K562 (cell line): Measurements from ENCODE around the gene METTL23. TPM values are rescaled to one million over a fixed set of nuclear protein-coding genes. Genes with fewer than 3 reads are reported as not detected.

Experiments used
- CC2D1A ChIP-seq: fragments of 450-650 bp; IDR thresholded peaks from 2 replicates; pipeline ENCODE4 v1.6.1; 2017; ENCODE audit warnings: mild to moderate bottlenecking
- CREB3L1 ChIP-seq: fragments of 450-650 bp; IDR thresholded peaks from 2 replicates; pipeline ENCODE4 v1.6.1; 2014; ENCODE audit warnings: low read depth, mild to moderate bottlenecking, moderate library complexity, borderline replicate concordance
- E2F6 ChIP-seq, 2 experiments: IDR thresholded peaks; 2 replicates each; pipeline ENCODE4 v1.6.1; 2011; ENCODE audit warnings: borderline replicate concordance in 1 of 2, control low read depth in 1 of 2, low read depth in 1 of 2, low read length in 1 of 2, mild to moderate bottlenecking in 1 of 2, mixed read lengths in 1 of 2, moderate library complexity in 1 of 2; ENCODE audit not compliant: insufficient read depth in 1 of 2, insufficient read length in 1 of 2, poor library complexity in 1 of 2, severe bottlenecking in 1 of 2; ENCODE audit errors: extremely low read depth in 1 of 2
- ETV6 ChIP-seq, 3 experiments: fragments of 150-350 bp in 1 of 3; sonication (generic) in 1 of 3; formaldehyde crosslinking in 1 of 3; IDR thresholded peaks; 2 replicates each; pipeline versions ENCODE4 v1.6.1 to v1.8.0; 2014 to 2022; ENCODE audit warnings: borderline replicate concordance in 2 of 3, low read depth in 2 of 3, antibody characterized with exemption in 1 of 3, low read length in 1 of 3, mild to moderate bottlenecking in 1 of 3, missing genetic modification reagents in 1 of 3
- FOXK2 ChIP-seq, 2 experiments: fragments of 450-650 bp; IDR thresholded peaks in 1 of 2; conservative IDR thresholded peaks in 1 of 2; 2 replicates each; pipeline ENCODE4 v1.6.1; 2016; ENCODE audit warnings: low read depth in 2 of 2, mild to moderate bottlenecking in 1 of 2
- JUND ChIP-seq, 2 experiments: IDR thresholded peaks; 2 replicates in 1 of 2; 3 replicates in 1 of 2; pipeline ENCODE4 v1.6.1; 2011; ENCODE audit warnings: borderline replicate concordance in 2 of 2, low read depth in 2 of 2, low read length in 2 of 2, improper control_type of control experiment in 1 of 2, missing biosample characterization in 1 of 2, missing genetic modification characterization in 1 of 2, missing genetic modification reagents in 1 of 2
- KDM4B ChIP-seq, 2 experiments: fragments of 450-650 bp in 1 of 2; sonication (generic) in 1 of 2; IDR thresholded peaks; 2 replicates each; pipeline ENCODE4 v1.6.1; 2016 to 2017; ENCODE audit warnings: borderline replicate concordance in 2 of 2, antibody characterized with exemption in 1 of 2, low read depth in 1 of 2, mild to moderate bottlenecking in 1 of 2
- NR1H2 ChIP-seq: sonication (generic); formaldehyde crosslinking; IDR thresholded peaks from 2 replicates; pipeline ENCODE4 v1.4.0; 2020; ENCODE audit warnings: mild to moderate bottlenecking, missing genetic modification reagents
- RBM17 ChIP-seq: fragments of 200-400 bp; formaldehyde crosslinking; IDR thresholded peaks from 2 replicates; pipeline ENCODE4 v1.6.1; 2017; ENCODE audit warnings: low read depth, mild to moderate bottlenecking, low read length, borderline replicate concordance
- SIX5 ChIP-seq, 2 experiments: IDR thresholded peaks; 2 replicates each; pipeline ENCODE4 v1.6.1; 2011; ENCODE audit warnings: low read length in 2 of 2, borderline replicate concordance in 1 of 2, low read depth in 1 of 2, mild to moderate bottlenecking in 1 of 2, moderate library complexity in 1 of 2; ENCODE audit not compliant: insufficient read depth in 1 of 2
- SRF ChIP-seq, 2 experiments: fragments of 250-450, 450-650 bp in 1 of 2; sonication (Bioruptor Pico) in 1 of 2; sonication (generic) in 1 of 2; formaldehyde crosslinking; IDR thresholded peaks; 2 replicates each; pipeline versions ENCODE4 v1.5.0 to v1.5.1; 2020 to 2022; ENCODE audit warnings: mild to moderate bottlenecking in 1 of 2, missing genetic modification reagents in 1 of 2
- STAG1 ChIP-seq: sonication (generic); formaldehyde crosslinking; IDR thresholded peaks from 2 replicates; pipeline ENCODE4 v1.5.0; 2020; ENCODE audit warnings: missing genetic modification reagents, borderline replicate concordance
- ZNF592 ChIP-seq: fragments of 450-650 bp; IDR thresholded peaks from 2 replicates; pipeline ENCODE4 v1.6.1; 2017; ENCODE audit warnings: antibody characterized with exemption, mild to moderate bottlenecking
- polyA plus RNA-seq, 8 experiments: library from polyadenylated mRNA; depleted of rRNA in 4 of 8; stranded (reverse) in 5 of 8; unstranded in 3 of 8; fragments of >200 nt; fragmentation: Nextera tagmentation in 2 of 8; fragmentation: Illumina TruSeq in 1 of 8; extraction: Ambion mirVana in 2 of 8; extraction: Trizol in 1 of 8; gene quantifications; 2 replicates each; pipeline versions ENCODE4 v1.2.1 to v1.2.3, GENCODE V29; 2011 to 2014; ENCODE audit warnings: inconsistent platforms in 1 of 8, missing spikeins in 1 of 8
- total RNA-seq, 7 experiments: library from RNA; depleted of rRNA in 6 of 7; stranded (reverse); fragments of >200 nt in 6 of 7; fragmentation: Illumina TruSeq in 2 of 7; extraction: Trizol in 2 of 7; gene quantifications; 2 replicates each; pipeline versions ENCODE4 v1.2.1 to v1.2.3, GENCODE V29; 2011 to 2021; ENCODE audit warnings: low replicate concordance in 1 of 7
- TF ChIP-seq, protein P1 (sequence below): IDR thresholded peaks from 2 replicates; pipeline ENCODE4 v1.6.1; 2011; ENCODE audit warnings: borderline replicate concordance, low read depth, mild to moderate bottlenecking, moderate library complexity, low read length; ENCODE audit not compliant: insufficient read depth, poor library complexity, severe bottlenecking

The METTL23 gene
- total and polyA plus RNA-seq, 9 of the 15 experiments (the other 6 are each of a cell fraction or from before 2014, with no cell fraction given), result 29.4 to 67.3 (median 41.6) TPM

DNA sequence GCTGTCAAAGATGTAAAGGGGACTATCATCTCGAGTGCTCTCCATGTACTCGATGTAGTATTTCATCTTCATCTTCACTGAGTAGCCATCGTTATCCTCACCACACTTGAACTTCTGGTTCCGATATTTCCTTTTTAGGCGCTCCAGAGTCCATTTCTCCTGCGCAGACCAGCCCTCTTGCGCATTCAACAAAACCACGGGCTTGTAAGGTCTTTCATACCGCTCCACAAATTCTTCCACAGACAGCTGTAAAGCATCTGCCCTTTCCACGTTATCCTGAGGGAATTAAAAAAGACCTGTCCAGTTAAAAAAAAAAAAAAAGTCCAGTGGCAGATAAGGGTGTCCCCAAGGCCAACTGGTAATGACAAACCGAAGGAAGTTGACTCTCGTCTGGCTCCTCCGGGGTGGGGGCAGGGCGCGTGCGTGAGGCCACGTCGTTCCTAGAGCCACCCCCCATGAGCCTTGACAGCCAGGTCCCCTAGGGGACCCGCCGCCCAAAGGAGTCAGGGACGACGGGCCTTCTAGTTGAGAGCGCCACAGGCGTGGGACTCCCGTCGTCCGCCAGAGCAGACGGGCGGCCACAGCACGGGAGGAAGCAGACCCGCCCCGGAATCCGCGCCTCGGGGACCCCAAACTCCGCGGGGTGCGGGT is 934 bp upstream of the METTL23 start (continued):
- peak; percentile 88 for TF ChIP-seq CREB3L1
- 0 out of 4 replicates have a peak, but pooled peaks of 1 of the 2 experiments have one; percentile 13 for TF ChIP-seq FOXK2 (conservative IDR thresholded peaks at IDR 0.05 in 1 of 2, IDR thresholded peaks at IDR 0.05 in 1 of 2; ENCODE audit: low read depth in 2 of 2)
- TF ChIP-seq RBM17, result no peak
- no peak for TF ChIP-seq NR1H2 (CRISPR knock-in tag)
- no peak for TF ChIP-seq SIX5 (IDR thresholded peaks at IDR 0.05; ENCODE audit: borderline replicate concordance in 1 of 2, insufficient read depth in 1 of 2, low read depth in 1 of 2, low read length in 2 of 2)
- TF ChIP-seq SRF (CRISPR knock-in tag; IDR thresholded peaks at IDR 0.05), result peak; percentile 43 to 93; a peak in 3 of 4 replicates
- TF ChIP-seq STAG1, result no peak
- TF ChIP-seq E2F6 (IDR thresholded peaks at IDR 0.05; ENCODE audit: borderline replicate concordance in 1 of 2, extremely low read depth in 1 of 2, insufficient read depth in 1 of 2, insufficient read length in 1 of 2, low read depth in 1 of 2, low read length in 1 of 2, poor library complexity in 1 of 2, severe bottlenecking in 1 of 2), result peak in 1 of 2 experiments; percentile 66
- no peak for TF ChIP-seq CC2D1A
- 0 out of 2 replicates have a peak, but pooled peaks have one; percentile 26 for TF ChIP-seq JUND (IDR thresholded peaks at IDR 0.05; ENCODE audit: borderline replicate concordance, low read depth, low read length)
- no peak; the same call in 2 of the 3 replicates for TF ChIP-seq JUND (tag; IDR thresholded peaks at IDR 0.05; ENCODE audit: borderline replicate concordance, low read depth, low read length)
- TF ChIP-seq, protein P1, sequence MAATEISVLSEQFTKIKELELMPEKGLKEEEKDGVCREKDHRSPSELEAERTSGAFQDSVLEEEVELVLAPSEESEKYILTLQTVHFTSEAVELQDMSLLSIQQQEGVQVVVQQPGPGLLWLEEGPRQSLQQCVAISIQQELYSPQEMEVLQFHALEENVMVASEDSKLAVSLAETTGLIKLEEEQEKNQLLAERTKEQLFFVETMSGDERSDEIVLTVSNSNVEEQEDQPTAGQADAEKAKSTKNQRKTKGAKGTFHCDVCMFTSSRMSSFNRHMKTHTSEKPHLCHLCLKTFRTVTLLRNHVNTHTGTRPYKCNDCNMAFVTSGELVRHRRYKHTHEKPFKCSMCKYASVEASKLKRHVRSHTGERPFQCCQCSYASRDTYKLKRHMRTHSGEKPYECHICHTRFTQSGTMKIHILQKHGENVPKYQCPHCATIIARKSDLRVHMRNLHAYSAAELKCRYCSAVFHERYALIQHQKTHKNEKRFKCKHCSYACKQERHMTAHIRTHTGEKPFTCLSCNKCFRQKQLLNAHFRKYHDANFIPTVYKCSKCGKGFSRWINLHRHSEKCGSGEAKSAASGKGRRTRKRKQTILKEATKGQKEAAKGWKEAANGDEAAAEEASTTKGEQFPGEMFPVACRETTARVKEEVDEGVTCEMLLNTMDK, result peak; percentile 10
- no peak for TF ChIP-seq KDM4B (IDR thresholded peaks at IDR 0.05; ENCODE audit: borderline replicate concordance in 2 of 2, low read depth in 1 of 2)
- peak; percentile 43; the same call in 1 of the 2 replicates for TF ChIP-seq ZNF592
- no peak for TF ChIP-seq ETV6 (IDR thresholded peaks at IDR 0.05; ENCODE audit: borderline replicate concordance in 1 of 2, low read depth in 2 of 2, low read length in 1 of 2)
- TF ChIP-seq ETV6 (CRISPR knock-in tag; IDR thresholded peaks at IDR 0.05; ENCODE audit: borderline replicate concordance), result no peak
